ENCODE measurements around the gene TMC7. TPM values are rescaled to one million over a fixed set of nuclear protein-coding genes. Genes with fewer than 3 reads are reported as not detected.
A peak's percentile ranks its signal among the peaks of the same experiment; 100 is the strongest.

Gene TMC7
- total and polyA plus RNA-seq, 2 of the 13 experiments (the other 11 are each of a cell fraction or from before 2014, with no cell fraction given): 1.2 to 5.1 TPM

GRCh38 chr16:19086322-19087199 is 102.8 kb downstream of the TMC7 start (continued):
- peak; percentile 26; the same call in 1 of the 2 replicates for TF ChIP-seq FOSL1 (CRISPR knock-in tag; IDR thresholded peaks at IDR 0.05; ENCODE audit: borderline replicate concordance)
- peak; percentile 78 for TF ChIP-seq FOSL2 (CRISPR knock-in tag; IDR thresholded peaks at IDR 0.05)
- peak; percentile 88 for TF ChIP-seq ZNF710 (CRISPR knock-in tag; IDR thresholded peaks at IDR 0.05; ENCODE audit: borderline replicate concordance)
- TF ChIP-seq ZNF616 (CRISPR knock-in tag; IDR thresholded peaks at IDR 0.05; ENCODE audit: low read depth): peak; percentile 41; the same call in 1 of the 2 replicates
- TF ChIP-seq ZBED4 (CRISPR knock-in tag; IDR thresholded peaks at IDR 0.05; ENCODE audit: borderline replicate concordance): peak; percentile 67; the same call in 1 of the 2 replicates
- TF ChIP-seq ZNF775 (CRISPR knock-in tag; IDR thresholded peaks at IDR 0.05; ENCODE audit: borderline replicate concordance): 0 out of 2 replicates have a peak, but pooled peaks have one; percentile 61
- no peak for TF ChIP-seq NAIF1 (CRISPR knock-in tag; IDR thresholded peaks at IDR 0.05; ENCODE audit: borderline replicate concordance)
- TF ChIP-seq NKX3-1 (CRISPR knock-in tag; IDR thresholded peaks at IDR 0.05): peak; percentile 88
- TF ChIP-seq ZNF850 (CRISPR knock-in tag; conservative IDR thresholded peaks at IDR 0.05): peak; percentile 83; the same call in 1 of the 2 replicates
- 0 out of 2 replicates have a peak, but pooled peaks have one; percentile 74 for TF ChIP-seq TOPORS (CRISPR knock-in tag; IDR thresholded peaks at IDR 0.05)
- TF ChIP-seq GFI1 (CRISPR knock-in tag; IDR thresholded peaks at IDR 0.05; ENCODE audit: borderline replicate concordance): peak; percentile 43; the same call in 1 of the 2 replicates
- no peak for TF ChIP-seq JUNB (CRISPR knock-in tag; IDR thresholded peaks at IDR 0.05; ENCODE audit: borderline replicate concordance)
- peak; percentile 44 for TF ChIP-seq HMG20A (CRISPR knock-in tag; IDR thresholded peaks at IDR 0.05; ENCODE audit: borderline replicate concordance)
- no peak for TF ChIP-seq POLR2AphosphoS2 (IDR thresholded peaks at IDR 0.05; ENCODE audit: low read depth, low read length)
- no peak for TF ChIP-seq HNRNPK (IDR thresholded peaks at IDR 0.05; ENCODE audit: low read depth, low read length, poor library complexity, severe bottlenecking)
- TF ChIP-seq LBX2 (CRISPR knock-in tag; IDR thresholded peaks at IDR 0.05; ENCODE audit: borderline replicate concordance): 0 out of 2 replicates have a peak, but pooled peaks have one; percentile 43
- no peak for TF ChIP-seq GRHL1 (CRISPR knock-in tag; conservative IDR thresholded peaks at IDR 0.05)
- no peak for TF ChIP-seq KDM5A (IDR thresholded peaks at IDR 0.05; ENCODE audit: borderline replicate concordance, low read length)
